Right lobe of liver (tissue), 4 donors: Measurements from ENCODE around the gene CCDC33.

Source experiments
- POLR2A ChIP-seq: fragments of 450-650 bp; IDR thresholded peaks from one replicate; pipeline ENCODE4 v1.6.1; 2017; ENCODE audit warnings: antibody characterized with exemption, mild to moderate bottlenecking
- TF ChIP-seq, protein P1 (sequence below), 4 donors: fragments of 200-600 bp in 3 of 4; fragments of 450-650 bp in 1 of 4; IDR thresholded peaks; one replicate each; pipeline versions ENCODE4 v1.5.1 to v1.8.0; 2016 to 2022; ENCODE audit warnings: antibody characterized with exemption in 4 of 4, mild to moderate bottlenecking in 2 of 4
- donor health status: DM: no; HTN: no; CAD: no.
- donor health status: DM: no; HTN: no; CAD: no.
- donor health status: DM: no; HTN: yes; CAD: no.

DNA sequence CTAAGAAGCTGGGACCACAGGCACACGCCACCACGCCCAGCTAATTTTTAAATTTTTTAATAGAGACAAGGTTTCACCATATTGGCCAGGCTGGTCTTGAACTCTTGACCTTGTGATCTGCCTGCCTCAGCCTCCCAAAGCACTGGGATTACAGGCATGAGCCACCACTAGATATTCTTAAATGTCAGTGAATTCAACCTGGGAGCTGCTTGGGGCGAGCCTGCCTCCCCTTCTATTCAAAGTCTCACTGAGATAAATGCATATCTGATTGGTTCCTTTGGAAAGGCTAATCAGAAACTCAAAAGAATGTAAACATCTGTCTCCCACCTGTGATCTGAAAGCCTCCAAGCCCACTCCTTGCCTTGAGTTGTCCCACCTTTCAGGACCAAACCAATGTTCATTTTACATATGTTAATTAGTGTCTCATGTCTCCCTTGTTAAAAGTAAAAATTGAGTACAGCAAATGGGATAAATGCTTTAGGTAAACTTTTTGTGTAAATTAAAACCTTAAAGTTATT is 116.3 kb downstream of the CCDC33 start:
- TF ChIP-seq, protein P1, sequence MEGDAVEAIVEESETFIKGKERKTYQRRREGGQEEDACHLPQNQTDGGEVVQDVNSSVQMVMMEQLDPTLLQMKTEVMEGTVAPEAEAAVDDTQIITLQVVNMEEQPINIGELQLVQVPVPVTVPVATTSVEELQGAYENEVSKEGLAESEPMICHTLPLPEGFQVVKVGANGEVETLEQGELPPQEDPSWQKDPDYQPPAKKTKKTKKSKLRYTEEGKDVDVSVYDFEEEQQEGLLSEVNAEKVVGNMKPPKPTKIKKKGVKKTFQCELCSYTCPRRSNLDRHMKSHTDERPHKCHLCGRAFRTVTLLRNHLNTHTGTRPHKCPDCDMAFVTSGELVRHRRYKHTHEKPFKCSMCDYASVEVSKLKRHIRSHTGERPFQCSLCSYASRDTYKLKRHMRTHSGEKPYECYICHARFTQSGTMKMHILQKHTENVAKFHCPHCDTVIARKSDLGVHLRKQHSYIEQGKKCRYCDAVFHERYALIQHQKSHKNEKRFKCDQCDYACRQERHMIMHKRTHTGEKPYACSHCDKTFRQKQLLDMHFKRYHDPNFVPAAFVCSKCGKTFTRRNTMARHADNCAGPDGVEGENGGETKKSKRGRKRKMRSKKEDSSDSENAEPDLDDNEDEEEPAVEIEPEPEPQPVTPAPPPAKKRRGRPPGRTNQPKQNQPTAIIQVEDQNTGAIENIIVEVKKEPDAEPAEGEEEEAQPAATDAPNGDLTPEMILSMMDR (IDR thresholded peaks at IDR 0.05) = no peak
- no peak for TF ChIP-seq POLR2A
